Activated T-helper 2 cell treated with anti-CD3 and anti-CD28 coated beads, Interferon-gamma antibody, Interleukin-2, Interleukin-4, amounts not matched to agents 10 μg/mL and 5 μg/mL and 100 μg/mL, durations not matched to agents 14 hours and 24 hours and 36 hours (primary cell): ENCODE measurements around the gene PPME1. TPM values are rescaled to one million over a fixed set of nuclear protein-coding genes. Genes with fewer than 3 reads are reported as not detected.

Experiments used
- DNase-seq: peaks from one replicate; pipeline ENCODE4 v3.0.0; 2021; ENCODE audit warnings: low spot score
- H3K27ac Mint-ChIP-seq: one replicate; pipeline ENCODE4 v1.8.0; 2021; ENCODE audit warnings: mixed read lengths
- H3K27me3 Mint-ChIP-seq: one replicate; pipeline ENCODE4 v1.8.0; 2021; ENCODE audit warnings: low read depth, mixed read lengths
- H3K36me3 Mint-ChIP-seq: one replicate; pipeline ENCODE4 v1.8.0; 2021; ENCODE audit warnings: low read depth, mixed read lengths
- H3K4me1 Mint-ChIP-seq: one replicate; pipeline ENCODE4 v1.8.0; 2021; ENCODE audit warnings: low read depth, mixed read lengths
- H3K4me3 Mint-ChIP-seq: one replicate; pipeline ENCODE4 v1.8.0; 2021; ENCODE audit warnings: low read depth, mild to moderate bottlenecking, moderate library complexity, mixed read lengths
- H3K9me3 Mint-ChIP-seq: one replicate; pipeline ENCODE4 v1.8.0; 2021; ENCODE audit warnings: mixed read lengths
- intact Hi-C: fragments of 100-400 bp; cut with micrococcal nuclease; formaldehyde crosslinking; loops from one replicate; pipeline ENCODE4 v1.15.1; 2023
- total RNA-seq: library from RNA; stranded (reverse); gene quantifications from 2 replicates; pipeline ENCODE4 v1.2.3, GENCODE V29; 2022

Gene PPME1
- total RNA-seq, 1 donor from 2014 or later = 67.5 TPM

- intact Hi-C loops = no loop called here
- H3K27me3 Mint-ChIP-seq = no peaks in the 10 kb centered on the region
- peaks cover 76% of the 10 kb centered on the region for H3K36me3 Mint-ChIP-seq
- H3K9me3 Mint-ChIP-seq = no peaks in the 10 kb centered on the region
- H3K4me3 Mint-ChIP-seq = no peak overlapping the region
- peaks cover 17% of the 10 kb centered on the region for H3K4me1 Mint-ChIP-seq
- H3K27ac Mint-ChIP-seq = no peak overlapping the region
- DNase-seq = no peak
These were observed 37.4 kb downstream of the PPME1 start for GRCh38 chr11:74208507-74208906.

- peaks cover 74% of the 10 kb centered on the region for H3K36me3 Mint-ChIP-seq
- H3K4me3 Mint-ChIP-seq = no peak overlapping the region
- H3K27ac Mint-ChIP-seq = no peak overlapping the region
- intact Hi-C loops = no loop called here
- H3K4me1 Mint-ChIP-seq = peaks cover 4% of the 10 kb centered on the region
- DNase-seq = no peak
- H3K9me3 Mint-ChIP-seq = peaks cover 9% of the 10 kb centered on the region
- no peaks in the 10 kb centered on the region for H3K27me3 Mint-ChIP-seq
These were observed 41.4 kb downstream of the PPME1 start for GRCh38 chr11:74212533-74212932.

- Mint-ChIP-seq H3K9me3 (no peaks in the 10 kb centered on the region), H3K4me3 (no peak overlapping the region), H3K27ac (no peak overlapping the region), H3K36me3 (peaks cover 25% of the 10 kb centered on the region), H3K4me1 (no peaks in the 10 kb centered on the region), H3K27me3 (no peaks in the 10 kb centered on the region)
- intact Hi-C loops = no loop called here
- DNase-seq = no peak
These were observed 49.3 kb downstream of the PPME1 start for GRCh38 chr11:74220376-74220775.

- Mint-ChIP-seq H3K4me1 (no peaks in the 10 kb centered on the region), H3K9me3 (no peaks in the 10 kb centered on the region), H3K27ac (no peak overlapping the region), H3K27me3 (no peaks in the 10 kb centered on the region), H3K4me3 (no peak overlapping the region), H3K36me3 (peaks cover 18% of the 10 kb centered on the region)
- no peak for DNase-seq
- intact Hi-C loops = no loop called here
These were observed 50.7 kb downstream of the PPME1 start for GRCh38 chr11:74221816-74222215.

GRCh38 chr11:74225565-74225964 lies 54.5 kb downstream of the PPME1 start:
- no peaks in the 10 kb centered on the region for H3K9me3 Mint-ChIP-seq
- no peak overlapping the region for H3K4me3 Mint-ChIP-seq
- no peaks in the 10 kb centered on the region for H3K4me1 Mint-ChIP-seq
- peaks cover 32% of the 10 kb centered on the region for H3K36me3 Mint-ChIP-seq
- intact Hi-C loops = no loop called here
- DNase-seq = no peak
- H3K27me3 Mint-ChIP-seq = no peaks in the 10 kb centered on the region
- H3K27ac Mint-ChIP-seq = no peak overlapping the region

- intact Hi-C loops = no loop called here
- H3K9me3 Mint-ChIP-seq = no peaks in the 10 kb centered on the region
- H3K4me1 Mint-ChIP-seq = peaks cover 1% of the 10 kb centered on the region
- peaks cover 40% of the 10 kb centered on the region for H3K36me3 Mint-ChIP-seq
- no peak for DNase-seq
- H3K27me3 Mint-ChIP-seq = no peaks in the 10 kb centered on the region
- no peak overlapping the region for H3K4me3 Mint-ChIP-seq
- H3K27ac Mint-ChIP-seq = no peak overlapping the region
These were observed 55.8 kb downstream of the PPME1 start for GRCh38 chr11:74226907-74227306.

- Mint-ChIP-seq H3K27me3 (no peaks in the 10 kb centered on the region), H3K27ac (no peak overlapping the region), H3K4me3 (no peak overlapping the region), H3K36me3 (peaks cover 28% of the 10 kb centered on the region), H3K4me1 (peaks cover 10% of the 10 kb centered on the region), H3K9me3 (no peaks in the 10 kb centered on the region)
- no peak for DNase-seq
- intact Hi-C loops = loop anchor here (5.0 to 10.0 kb wide), 2 partner anchors 205 to 268 kb away; no protein-coding TSS in a partner anchor
These were observed 61.3 kb downstream of the PPME1 start for GRCh38 chr11:74232311-74232950.

GRCh38 chr11:74233683-74234082 lies 62.6 kb downstream of the PPME1 start:
- H3K27me3 Mint-ChIP-seq = no peaks in the 10 kb centered on the region
- no peak overlapping the region for H3K4me3 Mint-ChIP-seq
- peaks cover 32% of the 10 kb centered on the region for H3K36me3 Mint-ChIP-seq
- no peak overlapping the region for H3K27ac Mint-ChIP-seq
- H3K9me3 Mint-ChIP-seq = no peaks in the 10 kb centered on the region
- no peak for DNase-seq
- intact Hi-C loops = loop anchor here (5.0 to 10.0 kb wide), 2 partner anchors 206 to 269 kb away; no protein-coding TSS in a partner anchor
- peaks cover 15% of the 10 kb centered on the region for H3K4me1 Mint-ChIP-seq

GRCh38 chr11:74235121-74235520 lies 64.0 kb downstream of the PPME1 start:
- no peaks in the 10 kb centered on the region for H3K27me3 Mint-ChIP-seq
- intact Hi-C loops = loop anchor here (10.0 kb wide), 1 partner anchor 270 kb away; no protein-coding TSS in a partner anchor
- peaks cover 15% of the 10 kb centered on the region for H3K4me1 Mint-ChIP-seq
- H3K27ac Mint-ChIP-seq = no peak overlapping the region
- no peak for DNase-seq
- H3K4me3 Mint-ChIP-seq = no peak overlapping the region
- H3K36me3 Mint-ChIP-seq = peaks cover 42% of the 10 kb centered on the region
- H3K9me3 Mint-ChIP-seq = no peaks in the 10 kb centered on the region

GRCh38 chr11:74237541-74237940 lies 66.5 kb downstream of the PPME1 start:
- no peaks in the 10 kb centered on the region for H3K27me3 Mint-ChIP-seq
- intact Hi-C loops = loop anchor here (10.0 kb wide), 1 partner anchor 273 kb away; no protein-coding TSS in a partner anchor
- H3K4me3 Mint-ChIP-seq = no peak overlapping the region

GRCh38 chr11:74238243-74238642 lies 67.2 kb downstream of the PPME1 start:
- Mint-ChIP-seq H3K27me3 (no peaks in the 10 kb centered on the region), H3K4me3 (no peak overlapping the region), H3K4me1 (peaks cover 6% of the 10 kb centered on the region), H3K9me3 (no peaks in the 10 kb centered on the region), H3K27ac (no peak overlapping the region), H3K36me3 (peaks cover 36% of the 10 kb centered on the region)
- intact Hi-C loops = loop anchor here (10.0 kb wide), 1 partner anchor 273 kb away; no protein-coding TSS in a partner anchor
- no peak for DNase-seq

More at GRCh38 chr11:74237541-74237940, 66.5 kb downstream of the PPME1 start:
- no peak overlapping the region for H3K27ac Mint-ChIP-seq
- H3K36me3 Mint-ChIP-seq = peaks cover 39% of the 10 kb centered on the region
- no peaks in the 10 kb centered on the region for H3K9me3 Mint-ChIP-seq
- DNase-seq = no peak
- H3K4me1 Mint-ChIP-seq = peaks cover 9% of the 10 kb centered on the region

GRCh38 chr11:74248469-74248868 lies 77.4 kb downstream of the PPME1 start:
- Mint-ChIP-seq H3K9me3 (no peaks in the 10 kb centered on the region), H3K27ac (no peak overlapping the region), H3K27me3 (no peaks in the 10 kb centered on the region)

GRCh38 chr11:74249496-74249895 lies 78.4 kb downstream of the PPME1 start:
- no peak for DNase-seq
- H3K27me3 Mint-ChIP-seq = no peaks in the 10 kb centered on the region
- intact Hi-C loops = no loop called here
- no peak overlapping the region for H3K4me3 Mint-ChIP-seq
- no peak overlapping the region for H3K27ac Mint-ChIP-seq
- H3K9me3 Mint-ChIP-seq = no peaks in the 10 kb centered on the region
- H3K4me1 Mint-ChIP-seq = no peaks in the 10 kb centered on the region
- H3K36me3 Mint-ChIP-seq = peaks cover 48% of the 10 kb centered on the region

More at GRCh38 chr11:74248469-74248868, 77.4 kb downstream of the PPME1 start:
- peaks cover 45% of the 10 kb centered on the region for H3K36me3 Mint-ChIP-seq
- H3K4me1 Mint-ChIP-seq = no peaks in the 10 kb centered on the region
- no peak for DNase-seq
- intact Hi-C loops = no loop called here
- H3K4me3 Mint-ChIP-seq = no peak overlapping the region
